ENCODE measurements around the gene DOCK7.
"Not testable (repeated sequence)": the region's sequence is repeated elsewhere in the genome, so short reads cannot be mapped to it uniquely, and the experiment has no call there.

DOCK7 gene

GRCh38 chr1:62694479-62694878 is 6.3 kb upstream of the DOCK7 start:
- not testable (repeated sequence) for DNase-seq (ENCODE audit: low read depth)

- DNase-seq (ENCODE audit: low read depth), result no peak
These were observed 4.9 kb upstream of the DOCK7 start for GRCh38 chr1:62693123-62693522.

GRCh38 chr1:62691062-62691844 is 3.1 kb upstream of the DOCK7 start:
- DNase-seq (ENCODE audit: low read depth), result no peak

- no peak for DNase-seq (ENCODE audit: low read depth)
These were observed 1.3 kb upstream of the DOCK7 start for GRCh38 chr1:62689524-62689923.

GRCh38 chr1:62688687-62689085 is 500 bp upstream of the DOCK7 start:
- DNase-seq (ENCODE audit: low read depth), result no peak

GRCh38 chr1:62687421-62687902 is 724 bp downstream of the DOCK7 start:
- no peak for DNase-seq (ENCODE audit: low read depth)

DNA sequence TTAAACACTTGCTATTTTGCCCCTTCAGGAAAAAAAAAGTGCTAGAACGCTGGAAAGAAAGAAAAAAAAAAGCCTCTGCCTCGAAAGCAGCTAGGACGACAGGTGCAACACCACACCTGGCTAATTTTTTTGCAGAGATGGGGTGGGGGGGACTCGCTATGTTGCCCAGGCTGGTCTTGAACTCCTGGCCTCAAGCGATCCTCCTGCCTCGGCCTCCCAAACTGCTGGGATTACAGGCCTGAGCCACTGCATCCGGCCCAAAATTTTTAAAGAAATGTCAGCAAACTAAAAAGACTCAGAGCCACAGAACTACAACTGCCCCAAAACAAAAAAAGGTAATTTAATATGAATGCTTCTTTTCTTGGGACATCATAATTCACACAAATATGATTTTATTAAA is 1.4 kb downstream of the DOCK7 start:
- no peak for DNase-seq (ENCODE audit: low read depth)

- no peak for DNase-seq (ENCODE audit: low read depth)
These were observed 2.7 kb downstream of the DOCK7 start for GRCh38 chr1:62685431-62685859.

GRCh38 chr1:62682531-62682930 is 5.7 kb downstream of the DOCK7 start:
- DNase-seq (ENCODE audit: low read depth), result no peak

GRCh38 chr1:62680992-62681391 is 7.2 kb downstream of the DOCK7 start:
- DNase-seq (ENCODE audit: low read depth), result not testable (repeated sequence)

GRCh38 chr1:62677822-62678221 is 10.4 kb downstream of the DOCK7 start:
- DNase-seq (ENCODE audit: low read depth), result not testable (repeated sequence)

DNA sequence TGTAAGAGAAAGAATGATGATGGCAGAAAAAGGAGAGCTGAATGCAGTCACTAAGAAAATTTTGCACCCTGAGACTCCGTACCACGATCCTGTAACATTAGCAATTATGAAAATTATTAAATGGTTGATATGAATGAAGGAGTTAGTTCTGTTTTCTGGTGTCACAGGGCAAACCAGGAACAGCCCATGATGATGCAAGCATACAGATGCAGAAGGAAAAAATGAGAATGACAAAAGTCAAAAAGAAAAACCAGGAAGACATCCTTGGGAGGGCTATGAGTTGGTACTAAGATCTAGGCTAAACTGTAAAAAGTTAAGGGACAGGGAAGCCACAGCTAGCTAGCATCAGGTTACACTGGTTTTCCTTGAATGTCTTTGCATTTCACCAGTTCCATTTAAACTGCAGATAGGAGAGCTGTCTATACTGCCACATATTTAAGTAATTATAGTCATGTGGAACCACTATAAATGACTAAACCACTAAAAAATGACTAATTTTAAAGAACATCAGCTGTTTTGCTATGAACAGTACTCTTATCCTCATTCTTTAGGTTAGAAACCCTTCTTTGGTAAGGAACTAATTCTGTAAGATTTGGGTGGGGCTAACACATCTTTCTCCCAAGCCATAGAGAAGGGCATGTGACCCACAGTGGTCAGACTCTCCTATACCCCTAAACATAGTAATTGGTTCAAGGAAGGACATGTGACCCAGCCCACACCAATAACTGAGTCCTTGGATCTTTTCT is 11.4 kb downstream of the DOCK7 start:
- no peak for DNase-seq (ENCODE audit: low read depth)

- DNase-seq (ENCODE audit: low read depth), result no peak
These were observed 14.6 kb downstream of the DOCK7 start for GRCh38 chr1:62673629-62674028.

GRCh38 chr1:62672029-62672428 is 16.2 kb downstream of the DOCK7 start:
- DNase-seq (ENCODE audit: low read depth), result no peak

GRCh38 chr1:62654744-62655143 is 33.4 kb downstream of the DOCK7 start:
- no peak for DNase-seq (ENCODE audit: low read depth)

DNA sequence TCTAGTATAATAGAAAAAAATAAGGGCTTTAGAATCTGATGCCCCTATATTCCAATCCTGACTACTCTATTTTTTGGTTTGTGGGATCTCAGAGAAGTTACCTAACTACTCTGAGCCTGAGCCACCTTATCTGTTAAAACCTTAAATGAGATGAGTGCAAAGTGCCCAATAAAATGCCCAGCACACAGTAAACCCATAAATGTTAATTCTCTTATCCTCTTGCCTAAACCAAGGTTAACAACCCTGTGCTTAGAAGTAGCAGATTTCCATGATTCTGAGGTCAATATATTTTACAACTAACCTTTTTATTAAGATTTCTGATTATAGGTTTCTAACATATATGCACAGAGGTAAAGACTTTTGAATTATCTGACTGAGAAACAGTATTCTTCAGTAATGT is 35.8 kb downstream of the DOCK7 start:
- no peak for DNase-seq (ENCODE audit: low read depth)

GRCh38 chr1:62643283-62643682 is 44.9 kb downstream of the DOCK7 start:
- no peak for DNase-seq (ENCODE audit: low read depth)

DNA sequence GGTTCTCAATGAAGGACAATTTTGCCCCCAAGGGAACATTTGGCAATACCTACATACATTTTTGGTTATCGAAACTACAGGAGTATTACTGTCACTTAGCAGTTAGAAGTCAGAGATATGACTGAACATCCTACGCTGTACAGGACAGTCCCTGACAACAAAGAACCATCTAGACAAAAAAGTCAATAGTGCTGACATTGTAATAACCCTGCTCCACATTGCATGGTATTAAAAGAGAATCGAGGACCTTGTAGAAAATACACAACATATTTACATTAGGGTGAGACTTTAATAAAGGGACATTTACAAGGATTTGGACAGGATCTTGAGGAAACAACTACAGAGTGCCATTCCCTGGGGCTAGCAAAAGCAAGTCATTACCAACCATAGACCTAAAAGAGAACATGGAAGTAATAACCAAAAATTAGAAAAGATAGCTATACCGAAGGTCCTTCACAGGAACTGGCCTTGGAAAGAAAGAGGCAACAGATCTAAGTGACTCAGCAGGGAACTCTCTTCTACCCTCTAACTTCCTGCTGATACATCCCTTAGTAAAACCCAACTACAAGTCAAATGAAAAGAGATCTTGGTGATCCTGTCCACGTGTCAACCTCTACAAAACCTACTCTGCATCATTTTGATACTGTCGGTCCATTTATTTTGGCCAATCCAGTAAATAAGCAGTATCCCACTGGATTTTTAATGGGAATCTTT is 50.6 kb downstream of the DOCK7 start:
- DNase-seq (ENCODE audit: low read depth), result no peak

- DNase-seq (ENCODE audit: low read depth), result no peak
These were observed 59.7 kb downstream of the DOCK7 start for GRCh38 chr1:62628506-62628905.

GRCh38 chr1:62625415-62625814 is 62.8 kb downstream of the DOCK7 start:
- DNase-seq (ENCODE audit: low read depth), result no peak

DNA sequence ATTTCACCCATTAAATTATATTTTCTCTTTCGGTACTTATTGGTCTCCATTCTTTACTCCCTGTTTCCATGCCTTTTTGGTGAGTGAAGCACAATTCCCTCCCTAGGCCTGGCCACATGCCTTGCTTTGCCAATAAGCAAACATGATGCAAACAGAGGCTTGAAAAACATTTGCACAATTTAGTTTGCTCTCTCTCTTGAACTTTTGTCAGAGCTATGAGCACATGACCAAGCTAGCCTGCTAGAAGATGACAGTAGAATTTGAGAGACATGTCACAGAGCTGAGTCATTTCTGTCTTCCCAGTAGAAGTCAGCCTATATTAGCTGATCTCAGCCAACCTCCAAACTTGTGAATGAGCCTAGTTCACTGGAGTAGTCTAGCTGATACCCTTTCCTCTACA is 66.3 kb downstream of the DOCK7 start:
- DNase-seq (ENCODE audit: low read depth), result no peak

DNA sequence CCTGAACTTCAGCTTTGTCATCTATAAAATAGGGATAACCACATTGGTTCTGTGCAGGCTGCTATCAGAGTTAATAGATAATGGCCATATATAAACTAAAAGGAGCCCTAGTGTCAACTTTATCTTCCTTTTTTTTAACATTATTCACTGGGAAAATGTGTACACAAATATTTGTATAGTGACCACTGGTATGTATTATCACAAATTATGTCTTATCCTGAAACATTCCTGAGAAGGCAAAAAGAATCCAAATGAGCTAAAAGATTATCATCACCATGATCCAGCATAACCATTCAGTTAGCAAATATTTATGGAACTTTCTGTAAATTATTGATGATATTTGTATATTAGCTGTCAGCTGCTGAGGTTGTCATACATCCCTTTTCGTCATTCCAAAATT is 74.3 kb downstream of the DOCK7 start:
- no peak for DNase-seq (ENCODE audit: low read depth)

DNA sequence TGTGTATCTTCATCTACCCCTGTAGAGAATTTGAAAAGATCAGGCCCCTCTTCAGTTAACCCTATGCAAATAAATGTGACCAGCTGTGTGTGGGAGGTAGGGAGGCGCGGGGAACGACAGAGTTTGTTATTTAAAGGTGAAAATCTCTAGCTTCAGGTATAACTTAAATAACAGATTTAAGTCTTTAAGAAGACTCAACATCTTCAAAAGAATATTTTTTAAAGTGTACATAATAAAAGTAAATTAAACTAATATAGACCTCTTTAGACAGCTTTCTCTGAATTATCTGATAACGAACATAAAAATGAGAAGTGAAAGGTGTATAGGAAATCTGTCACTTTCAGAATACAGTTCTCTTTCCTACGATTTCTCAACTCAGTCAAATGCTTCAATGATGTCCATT is 74.9 kb downstream of the DOCK7 start:
- DNase-seq (ENCODE audit: low read depth), result no peak
